HG02885 (cell line): Measurements from ENCODE around the gene CAMTA1.
"Not testable (repeated sequence)": the region's sequence is repeated elsewhere in the genome, so short reads cannot be mapped to it uniquely, and the experiment has no call there.

Experiments
- ATAC-seq: cut with Tn5 transposase; IDR thresholded peaks from one replicate; pipeline ENCODE4 v1.9.1; 2021; ENCODE audit warnings: mild to moderate bottlenecking; ENCODE audit not compliant: unreplicated experiment, poor library complexity

CAMTA1 gene

DNA sequence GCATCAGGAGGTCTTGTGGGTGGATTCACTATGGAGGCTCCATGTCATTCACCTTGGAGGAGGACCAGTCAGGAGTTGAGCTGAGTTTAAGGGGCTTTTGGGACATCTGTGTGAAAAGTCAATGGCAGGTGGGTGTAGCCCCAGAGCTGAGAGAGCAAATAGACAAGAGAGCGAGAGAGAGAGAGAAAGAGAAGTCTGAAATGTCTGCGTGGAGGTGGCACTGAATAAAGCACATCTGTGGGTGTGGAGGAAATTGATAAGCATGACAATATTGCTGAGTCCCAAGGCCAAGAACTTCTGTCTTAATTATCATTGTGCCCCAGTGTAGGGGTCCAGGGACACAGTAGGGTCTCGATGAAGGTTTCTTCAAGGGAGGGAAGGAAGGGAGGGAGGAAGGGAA is 906.3 kb downstream of the CAMTA1 start:
- no peak for ATAC-seq

DNA sequence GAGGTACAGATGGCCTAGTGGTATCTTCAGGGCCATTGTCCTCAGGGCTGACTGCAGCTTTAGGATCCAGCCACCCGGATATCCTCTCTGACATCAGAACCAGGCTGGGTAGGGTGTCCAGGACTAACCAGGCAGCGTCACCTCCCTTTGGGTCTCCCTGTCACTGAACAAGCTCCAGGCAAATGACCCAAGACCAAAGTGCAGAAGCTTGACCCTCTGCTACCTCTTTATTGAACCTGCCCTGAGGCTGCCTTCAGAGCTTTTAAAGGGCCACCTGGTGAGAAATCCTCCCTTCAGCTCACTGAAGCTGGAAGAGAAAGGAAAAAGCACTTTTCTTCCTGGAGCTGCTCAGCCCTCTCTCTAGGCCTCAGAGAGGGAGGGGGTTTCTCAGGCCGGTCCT is 906.8 kb downstream of the CAMTA1 start:
- ATAC-seq = no peak

DNA sequence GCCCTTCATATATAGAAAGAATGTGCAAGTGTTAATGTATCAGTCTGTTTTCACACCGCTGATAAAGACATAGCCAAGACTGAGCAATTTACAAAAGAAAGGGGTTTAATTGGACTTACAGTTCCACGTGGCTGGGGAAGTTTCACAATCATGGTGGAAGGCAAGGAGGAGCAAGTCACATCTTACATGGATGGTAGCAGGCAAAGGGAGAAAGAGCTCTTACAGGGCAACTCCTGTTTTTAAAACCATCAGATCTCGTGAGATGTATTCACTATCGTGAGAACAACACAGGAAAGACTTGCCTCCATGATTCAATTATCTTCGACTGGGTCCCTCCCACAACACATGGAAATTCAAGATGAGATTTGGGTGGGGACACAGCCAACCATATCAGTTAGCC is 907.8 kb downstream of the CAMTA1 start:
- not testable (repeated sequence) for ATAC-seq

DNA sequence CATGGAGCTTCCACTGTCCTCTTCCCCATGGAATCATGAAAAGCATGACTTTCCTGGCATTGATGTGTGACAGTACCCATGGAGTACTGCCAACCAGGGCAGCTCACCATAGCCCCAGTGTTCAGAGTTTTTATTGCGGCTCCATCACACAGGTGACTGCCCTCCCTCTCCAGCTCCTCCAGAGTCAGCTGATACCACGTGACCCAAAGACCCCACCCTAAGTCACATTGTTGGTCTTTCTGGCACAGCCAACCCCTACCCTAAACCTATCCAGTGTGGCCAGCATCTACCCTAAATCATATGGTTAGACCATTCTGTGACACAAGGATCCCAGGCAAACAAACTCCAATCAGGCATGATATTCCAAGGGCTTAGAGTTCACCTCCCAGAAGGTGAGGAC is 908.4 kb downstream of the CAMTA1 start:
- no peak for ATAC-seq

DNA sequence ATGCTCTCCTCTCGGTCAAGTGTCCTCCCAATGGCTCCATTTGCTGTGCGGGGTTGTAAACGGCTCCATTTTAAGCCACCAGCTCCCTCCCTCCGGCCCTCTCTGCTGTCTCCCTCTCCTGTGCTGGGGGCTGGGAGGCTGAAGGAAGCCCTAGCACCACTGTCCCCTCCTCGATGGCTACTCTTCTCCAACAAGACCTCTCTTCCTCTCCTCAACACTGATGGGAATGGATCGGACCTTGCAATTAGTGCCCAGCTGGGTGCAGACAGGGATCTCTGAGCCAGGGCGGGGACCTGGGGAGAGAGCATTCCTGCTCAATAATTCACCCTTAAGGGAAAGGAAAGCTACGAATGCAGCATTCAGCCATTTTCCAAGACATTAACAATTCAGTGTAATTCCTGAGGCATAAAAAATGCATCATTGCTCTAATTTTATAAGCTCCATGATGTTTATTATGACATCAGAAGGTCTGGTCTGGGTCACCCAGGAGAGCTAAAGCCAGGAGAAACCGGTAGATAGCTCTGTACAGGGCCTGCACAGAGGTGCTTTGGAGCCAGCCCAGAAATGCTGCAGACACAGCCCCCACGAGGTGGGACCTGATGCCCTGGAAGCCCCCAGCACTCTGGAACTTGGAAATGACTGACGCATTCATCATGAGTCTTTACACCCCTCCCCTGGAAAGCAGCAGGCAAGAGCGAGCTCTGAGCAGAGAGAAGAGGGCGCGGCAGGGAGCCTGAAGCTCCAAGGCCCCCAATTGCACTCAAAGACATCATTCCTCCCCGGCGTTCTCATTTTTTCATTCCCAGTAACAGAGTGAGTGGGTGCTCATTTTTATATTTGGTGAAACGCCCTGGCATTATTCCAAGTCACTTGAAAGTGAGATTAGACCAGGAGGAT is 909.6 kb downstream of the CAMTA1 start:
- no peak for ATAC-seq

DNA sequence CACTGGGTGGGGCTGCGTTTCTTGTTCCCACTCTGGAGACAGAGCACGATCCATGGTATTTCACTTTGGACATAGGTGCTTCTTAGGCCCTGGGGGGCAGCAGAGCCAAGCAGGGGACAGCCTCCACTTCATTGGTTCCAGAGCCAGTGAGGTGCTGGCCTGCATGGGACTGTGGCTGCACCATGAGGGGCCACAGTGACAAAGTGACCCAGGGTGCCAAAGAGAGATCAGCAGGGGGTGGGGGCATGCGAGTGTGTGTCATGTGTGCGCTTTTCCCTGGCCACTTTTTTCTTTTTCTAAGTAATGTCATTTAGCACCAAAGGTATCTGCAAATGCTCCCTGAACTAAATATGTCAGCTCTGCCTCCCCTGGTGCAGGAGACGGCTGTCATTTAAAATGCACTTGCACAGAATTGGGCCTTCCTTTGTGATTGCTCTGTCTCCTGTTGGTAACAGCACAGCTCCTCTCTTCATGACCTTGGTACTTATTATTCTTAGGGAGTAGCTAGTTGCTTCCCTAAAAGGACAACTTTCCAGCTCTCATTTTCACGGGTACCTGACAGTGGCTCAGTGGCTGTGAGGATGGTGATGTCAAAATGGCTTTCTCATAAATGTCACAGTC is 910.4 kb downstream of the CAMTA1 start:
- ATAC-seq = no peak

DNA sequence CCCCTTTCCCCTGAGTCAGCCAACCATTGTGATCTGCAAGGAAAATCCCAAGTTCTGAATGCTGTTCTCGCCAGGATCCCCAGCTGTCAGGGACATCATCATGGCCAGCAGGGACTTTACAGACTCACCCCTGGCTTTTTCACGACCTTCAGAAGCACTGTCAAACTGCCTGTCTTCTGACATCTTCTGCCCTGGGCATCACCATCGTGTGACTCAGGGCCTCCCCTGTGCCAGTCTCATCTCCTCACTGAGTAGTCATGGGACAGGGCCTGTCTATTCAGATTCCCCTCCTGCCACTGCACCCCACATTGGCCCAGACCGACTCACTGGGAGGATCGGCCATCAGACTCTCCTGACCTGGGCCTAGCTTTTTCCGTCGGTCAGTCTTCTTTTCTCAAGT is 913.4 kb downstream of the CAMTA1 start:
- ATAC-seq = no peak

DNA sequence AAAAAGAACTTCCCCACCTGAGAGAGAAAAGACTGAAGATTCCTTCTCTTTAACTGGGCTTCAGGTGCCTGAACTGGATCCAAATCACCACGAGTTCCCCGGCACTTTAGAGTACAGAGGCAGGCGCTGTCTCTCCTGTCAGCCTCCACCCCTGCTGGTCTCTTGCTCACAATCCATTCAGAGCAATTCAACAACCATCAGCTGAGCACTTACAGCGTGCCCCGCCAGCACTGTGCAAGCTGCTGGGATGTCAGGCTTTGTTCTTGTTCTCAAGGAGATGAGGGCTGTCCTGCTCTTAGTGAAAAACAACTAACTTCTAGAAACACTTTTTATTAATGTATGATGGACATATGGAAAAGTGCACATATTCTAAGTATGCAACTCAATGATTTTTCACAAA is 917.1 kb downstream of the CAMTA1 start:
- no peak for ATAC-seq

DNA sequence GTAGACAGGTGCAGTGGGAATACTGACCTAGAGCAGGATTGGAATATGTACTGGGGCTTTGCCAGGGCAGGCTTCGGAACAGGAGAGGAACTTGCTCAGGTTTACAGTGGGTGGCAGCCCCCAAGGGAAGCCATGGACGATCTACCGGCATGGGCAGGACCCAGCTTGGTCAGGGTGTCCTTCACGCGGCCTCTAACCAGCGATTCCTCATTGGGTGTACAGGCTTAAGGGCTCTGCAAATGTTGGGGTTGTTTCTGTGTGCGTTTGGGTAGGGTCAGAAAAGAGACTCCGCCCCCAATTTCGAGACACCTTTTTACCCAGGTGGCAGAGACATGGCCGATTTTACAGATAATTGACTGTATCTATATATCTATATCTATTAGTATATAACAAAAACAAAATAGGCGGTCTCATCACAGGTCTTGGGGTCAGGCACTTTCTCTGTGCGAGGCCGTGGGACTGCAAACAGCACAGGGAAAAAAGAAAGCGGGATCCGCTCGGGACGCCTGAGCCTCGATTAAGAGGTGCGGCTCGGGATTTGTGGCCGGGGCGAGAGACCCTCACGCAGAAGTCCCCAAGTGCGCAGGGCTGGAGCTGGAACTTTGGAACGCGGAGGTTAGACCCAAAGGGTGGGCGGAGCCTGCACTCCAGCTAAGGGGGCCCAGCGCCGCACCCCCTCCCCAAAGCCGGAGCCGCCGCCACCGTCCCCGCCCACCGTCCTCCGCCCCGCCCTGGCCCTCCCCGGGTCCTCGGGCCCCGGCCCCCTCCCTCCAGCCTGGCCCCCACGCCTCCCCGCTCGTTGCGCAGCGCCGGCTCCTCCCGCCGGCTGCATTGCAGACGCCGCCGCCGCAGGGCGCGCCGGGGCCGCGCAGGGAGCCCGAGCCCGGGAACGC is 918.3 kb downstream of the CAMTA1 start:
- no peak for ATAC-seq

DNA sequence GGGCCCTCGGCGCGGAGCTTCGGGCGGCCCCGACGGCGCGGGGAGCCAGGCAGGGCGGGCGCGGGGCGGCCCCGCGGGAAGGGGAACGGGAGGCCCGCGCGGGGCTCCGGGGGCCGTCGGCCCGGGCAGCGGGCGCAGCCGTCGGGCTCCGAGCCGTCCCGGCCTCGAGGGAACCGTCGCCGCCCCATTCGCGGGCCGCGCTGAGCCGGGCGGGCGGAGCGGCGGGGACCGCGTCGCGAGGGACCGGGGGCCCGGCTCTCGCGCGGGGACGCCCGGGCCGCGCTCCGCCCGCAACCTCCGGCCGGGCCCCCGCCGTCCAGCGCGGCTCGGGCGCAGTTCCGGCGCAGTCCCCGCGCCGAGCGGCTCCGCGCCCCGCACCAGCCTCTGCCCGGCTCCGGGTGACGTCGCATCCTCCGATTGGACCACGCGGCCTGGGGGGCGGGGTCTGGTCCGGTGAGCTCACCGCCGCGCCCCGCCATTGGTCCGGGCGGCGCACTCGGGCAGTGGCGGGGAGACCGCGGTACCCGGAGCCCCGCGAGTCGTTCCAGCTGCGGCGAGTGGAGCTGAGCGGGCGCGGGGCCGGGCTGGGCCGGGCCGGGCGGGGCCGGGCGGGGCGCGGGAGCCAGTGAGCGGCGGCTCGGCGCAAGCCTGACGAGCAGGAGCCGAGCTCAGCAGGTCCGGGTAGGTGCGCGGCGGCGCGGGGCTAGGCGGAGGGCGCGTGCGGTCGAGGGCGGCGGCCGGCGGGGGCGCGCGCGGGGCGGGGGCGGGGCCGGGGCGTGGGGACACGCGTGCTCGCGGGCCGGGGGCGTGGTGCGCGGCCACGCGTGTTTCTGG is 919.2 kb downstream of the CAMTA1 start:
- peak; percentile 95 for ATAC-seq

DNA sequence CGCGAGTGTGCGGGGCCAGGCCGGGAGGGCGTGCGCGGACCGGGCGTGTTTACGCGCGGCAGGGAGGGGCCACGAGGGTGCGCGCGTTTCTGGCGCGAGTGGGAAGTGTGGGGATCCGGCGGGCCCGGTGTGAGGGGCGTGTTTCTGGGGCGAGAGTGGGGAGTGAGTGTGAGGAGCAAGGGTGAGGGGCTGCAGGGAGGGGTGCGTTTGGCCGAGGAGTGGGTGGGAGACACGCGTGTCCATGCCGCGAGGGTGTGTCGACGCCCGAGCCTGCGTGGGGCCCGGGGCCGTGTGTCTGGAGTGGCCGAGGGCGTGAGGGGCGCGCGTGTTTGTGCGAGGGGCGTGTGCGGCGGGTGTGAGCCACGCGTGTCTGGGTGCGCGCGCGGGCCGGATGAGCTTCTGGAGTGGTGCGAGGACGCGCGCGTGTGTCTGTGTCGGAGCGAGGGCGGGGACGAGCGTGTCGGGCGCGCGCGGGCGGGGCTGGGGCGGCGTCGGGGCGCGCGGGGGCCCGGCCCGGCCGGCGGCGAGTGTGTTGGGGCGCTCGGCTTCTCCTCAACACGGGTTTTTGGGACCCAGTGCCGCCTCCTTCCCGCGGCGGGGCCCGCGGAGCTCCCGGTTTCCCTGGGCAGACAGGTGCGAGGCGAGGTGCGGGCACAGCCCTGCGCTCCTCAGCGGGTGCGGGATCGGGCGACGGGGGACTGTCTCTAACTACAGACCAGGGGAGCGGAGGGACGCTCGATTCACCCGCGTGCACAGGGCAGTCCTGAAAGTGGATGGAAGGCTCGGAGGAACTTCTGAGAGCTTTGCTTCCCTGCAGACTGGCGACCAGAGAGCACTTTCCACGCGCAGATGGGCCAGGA is 920.0 kb downstream of the CAMTA1 start:
- no peak for ATAC-seq

DNA sequence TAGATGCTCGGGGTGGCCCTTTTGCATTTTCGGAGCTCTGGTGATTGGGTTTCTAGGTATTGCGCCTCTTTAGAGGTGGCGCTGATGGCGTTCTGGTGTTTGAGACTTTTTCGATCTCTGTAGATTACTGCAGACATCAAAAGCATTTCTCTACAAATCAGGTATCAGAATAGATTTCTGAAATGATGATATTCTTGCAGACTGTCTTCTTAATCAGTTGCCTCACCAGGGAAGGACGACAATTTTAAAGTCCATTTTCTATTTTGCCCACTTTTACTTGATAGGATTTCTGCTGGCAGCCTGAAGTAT is 920.6 kb downstream of the CAMTA1 start:
- ATAC-seq = no peak

DNA sequence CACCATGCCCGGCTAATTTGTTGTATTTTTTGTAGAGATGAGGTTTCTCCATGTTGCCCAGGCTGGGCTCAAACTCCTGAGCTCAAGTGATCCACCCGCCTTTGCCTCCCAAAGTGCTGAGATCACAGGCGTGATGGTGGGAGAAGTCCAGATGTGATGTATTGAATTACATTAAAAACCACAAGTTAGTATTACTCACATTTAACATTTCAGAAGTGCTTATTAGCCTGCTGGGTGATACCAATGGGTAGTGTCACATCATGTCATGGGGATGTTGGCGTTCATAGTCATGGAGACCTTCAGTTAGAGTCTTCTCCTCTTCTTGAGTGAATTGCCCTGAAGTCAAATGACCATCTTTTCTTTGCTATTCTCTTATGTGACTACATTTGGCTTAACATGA is 922.3 kb downstream of the CAMTA1 start:
- no peak for ATAC-seq

DNA sequence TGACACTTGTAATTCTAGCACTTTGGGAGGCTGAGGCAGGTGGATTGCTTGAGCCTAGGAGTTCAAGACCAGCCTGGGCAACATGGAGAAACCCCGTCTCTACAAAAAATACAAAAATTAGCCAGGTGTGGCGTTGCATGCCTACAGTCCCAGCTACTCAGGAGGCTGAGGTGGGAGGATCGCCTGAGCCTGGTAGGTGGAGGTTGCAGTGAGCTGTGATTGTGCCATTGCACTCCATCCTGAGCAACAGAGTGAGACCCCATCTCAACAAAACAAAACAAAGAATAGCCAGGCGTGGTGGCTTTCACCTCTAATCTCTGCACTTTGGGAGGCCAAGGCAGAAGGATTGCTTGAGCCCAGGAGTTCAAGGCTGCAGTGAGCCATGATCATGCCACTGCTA is 922.8 kb downstream of the CAMTA1 start:
- not testable (repeated sequence) for ATAC-seq

DNA sequence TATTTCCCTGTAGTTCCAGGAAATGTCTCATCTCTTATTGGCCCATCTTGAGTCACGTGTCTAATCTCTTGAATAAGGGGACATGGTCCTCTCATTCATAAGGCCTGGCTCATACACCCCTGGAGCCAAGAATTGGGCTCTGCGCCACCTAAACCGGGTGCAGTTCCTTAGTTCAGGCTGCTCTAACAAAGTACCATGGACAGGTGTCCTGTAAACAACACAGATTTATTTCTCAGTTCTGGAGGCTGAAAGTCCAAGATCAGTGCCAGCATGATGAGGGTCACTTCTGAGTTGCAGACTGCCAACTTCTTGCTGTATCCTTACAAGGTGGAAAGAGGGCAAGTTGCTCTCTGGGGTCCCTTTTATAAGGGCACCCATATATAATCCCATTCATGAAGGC is 925.6 kb downstream of the CAMTA1 start:
- ATAC-seq = no peak

DNA sequence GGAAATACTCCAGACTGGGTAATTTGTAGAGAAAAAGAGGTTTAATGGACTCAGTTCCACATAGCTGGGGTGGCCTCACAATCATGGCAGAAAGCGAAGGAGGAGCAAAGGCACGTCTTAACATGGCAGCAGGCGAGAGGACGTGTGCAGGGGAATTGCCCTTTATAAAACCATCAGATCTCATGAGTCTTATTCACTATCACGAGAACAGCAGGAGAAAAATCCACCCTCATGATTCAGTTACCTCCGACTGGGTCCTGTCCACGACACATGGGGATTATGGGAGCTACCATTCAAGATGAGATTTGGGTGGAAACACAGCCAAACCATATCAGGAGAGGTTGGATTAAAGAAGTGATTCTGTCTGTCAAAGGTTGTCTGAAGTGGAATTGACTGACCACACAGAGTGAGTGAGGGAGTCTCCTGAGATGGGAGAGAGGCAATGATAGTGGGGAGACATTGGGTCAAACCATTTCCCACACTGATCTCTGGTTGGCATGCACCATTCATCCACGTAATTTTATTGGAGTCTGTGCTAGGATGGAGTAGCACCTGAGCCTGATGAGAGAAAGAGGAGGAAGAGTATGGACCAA is 927.6 kb downstream of the CAMTA1 start:
- ATAC-seq = no peak

DNA sequence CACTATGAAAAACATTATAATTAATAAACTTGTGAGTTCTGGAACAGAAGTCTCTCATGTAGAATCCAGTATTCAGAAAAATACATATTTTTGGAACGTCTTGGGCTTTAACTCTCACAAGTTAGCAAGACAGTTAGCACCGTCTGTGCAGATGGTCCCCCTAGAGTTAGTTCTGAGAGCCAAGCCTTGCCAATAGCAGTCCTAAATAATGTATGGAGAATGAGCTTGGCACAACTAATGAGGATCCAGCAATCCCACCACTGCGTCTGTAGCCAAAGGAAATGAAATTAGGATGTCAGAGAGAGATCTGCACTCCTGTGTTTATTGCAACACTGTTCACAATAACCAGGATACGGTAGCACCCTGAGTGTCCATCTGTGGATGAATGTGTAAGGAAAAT is 931.3 kb downstream of the CAMTA1 start:
- ATAC-seq = no peak

DNA sequence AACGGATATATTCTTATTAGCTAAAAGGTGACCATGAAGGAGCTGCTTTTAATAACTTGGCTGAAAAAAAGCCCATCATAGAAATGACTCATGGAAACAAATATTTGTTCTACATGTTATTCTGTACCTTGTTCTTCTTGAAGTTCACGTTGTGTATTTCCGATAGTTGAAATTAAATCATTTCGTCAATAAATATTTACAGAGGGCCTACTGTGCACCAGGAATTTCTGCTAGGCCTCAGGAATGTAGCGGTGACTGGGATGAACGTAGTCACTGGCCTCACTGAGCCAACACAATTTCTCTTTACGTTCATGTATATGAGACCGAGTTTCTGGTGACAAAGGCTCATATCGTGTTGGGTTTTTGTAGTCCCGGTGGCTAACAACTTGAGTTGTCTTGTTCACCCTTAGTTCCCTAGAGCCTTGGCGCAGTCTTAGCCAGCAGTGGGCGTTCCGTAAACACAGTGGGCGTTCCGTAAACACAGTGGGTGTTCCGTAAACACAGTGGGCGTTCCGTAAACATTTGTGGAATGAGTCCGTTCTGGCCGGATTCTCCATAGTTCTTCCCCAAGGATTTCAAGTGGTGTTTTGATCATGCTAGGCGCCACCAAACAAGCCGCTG is 932.6 kb downstream of the CAMTA1 start:
- ATAC-seq = no peak
